ENCODE results near the gene SENP5. TPM values are rescaled to one million over a fixed set of nuclear protein-coding genes. Genes with fewer than 3 reads are reported as not detected.
A peak's percentile ranks its signal among the peaks of the same experiment; 100 is the strongest.

The SENP5 gene
- total and polyA plus RNA-seq, 9 of the 15 experiments (the other 6 are each of a cell fraction or from before 2014, with no cell fraction given), result 18.3 to 59.7 (median 35.8) TPM

GRCh38 chr3:196941729-196942225 lies 74.1 kb downstream of the SENP5 start (continued):
- peak in 1 of 2 experiments; percentile 6; a peak in 2 of 4 replicates for TF ChIP-seq UBTF (IDR thresholded peaks at IDR 0.05; ENCODE audit: borderline replicate concordance in 1 of 2, low read depth in 2 of 2, low read length in 2 of 2)
- TF ChIP-seq HMG20A (CRISPR knock-in tag; conservative IDR thresholded peaks at IDR 0.05), result no peak
- TF ChIP-seq ZNF239 (CRISPR knock-in tag; IDR thresholded peaks at IDR 0.05), result no peak
- TF ChIP-seq PML (IDR thresholded peaks at IDR 0.05; ENCODE audit: low read length), result no peak; the same call in 1 of the 2 replicates
- peak; percentile 98 for TF ChIP-seq CHD1 (IDR thresholded peaks at IDR 0.05; ENCODE audit: low read length)
- peak; percentile 60; the same call in 1 of the 2 replicates for TF ChIP-seq E2F1 (CRISPR knock-in tag; IDR thresholded peaks at IDR 0.05)
- TF ChIP-seq SMARCA5 (IDR thresholded peaks at IDR 0.05), result 0 out of 2 replicates have a peak, but pooled peaks have one; percentile 18
- 0 out of 2 replicates have a peak, but pooled peaks have one; percentile 11 for TF ChIP-seq ZNF12 (CRISPR knock-in tag; IDR thresholded peaks at IDR 0.05)
- peak; percentile 7; the same call in 1 of the 2 replicates for TF ChIP-seq POLR2AphosphoS5 (IDR thresholded peaks at IDR 0.05; ENCODE audit: control insufficient read depth, insufficient read depth, low read depth, low read length)
- no peak for TF ChIP-seq FOXJ3 (CRISPR knock-in tag; IDR thresholded peaks at IDR 0.05)
- no peak for TF ChIP-seq CBX5 (IDR thresholded peaks at IDR 0.05; ENCODE audit: borderline replicate concordance, low read depth)
- TF ChIP-seq MTA3 (IDR thresholded peaks at IDR 0.05; ENCODE audit: borderline replicate concordance), result no peak
- peak; percentile 16 for TF ChIP-seq TAF1 (IDR thresholded peaks at IDR 0.05; ENCODE audit: control insufficient read depth, extremely low read depth, insufficient read depth, low read length, severe bottlenecking)
- no peak for TF ChIP-seq ZNF23 (CRISPR knock-in tag; IDR thresholded peaks at IDR 0.05)
- TF ChIP-seq SMARCE1 (IDR thresholded peaks at IDR 0.05), result 0 out of 2 replicates have a peak, but pooled peaks have one; percentile 57
- TF ChIP-seq ID3 (CRISPR knock-in tag; IDR thresholded peaks at IDR 0.05), result no peak
- 0 out of 2 replicates have a peak, but pooled peaks have one; percentile 39 for TF ChIP-seq ID3 (tag; IDR thresholded peaks at IDR 0.05)
- no peak for TF ChIP-seq ZNF41 (CRISPR knock-in tag; conservative IDR thresholded peaks at IDR 0.05)
- peak; percentile 11 for TF ChIP-seq SAP30 (IDR thresholded peaks at IDR 0.05; ENCODE audit: borderline replicate concordance, insufficient read depth, low read depth, low read length, poor library complexity, severe bottlenecking)
- TF ChIP-seq ZBTB1 (CRISPR knock-in tag; IDR thresholded peaks at IDR 0.05; ENCODE audit: borderline replicate concordance, low read depth), result no peak; the same call in 1 of the 2 replicates
- TF ChIP-seq MCM7 (IDR thresholded peaks at IDR 0.05), result no peak
- TF ChIP-seq NR1H2 (CRISPR knock-in tag; IDR thresholded peaks at IDR 0.05), result 0 out of 2 replicates have a peak, but pooled peaks have one; percentile 23
- TF ChIP-seq RBM22 (IDR thresholded peaks at IDR 0.05; ENCODE audit: low read depth, low read length, poor library complexity, severe bottlenecking), result peak; percentile 19
- TF ChIP-seq USF2 (CRISPR knock-in tag; IDR thresholded peaks at IDR 0.05), result no peak
- no peak for TF ChIP-seq FOXK1 (CRISPR knock-in tag; IDR thresholded peaks at IDR 0.05; ENCODE audit: borderline replicate concordance)

All from K562 (cell line).